ENCODE measurements around the gene MC5R.

The MC5R gene

GRCh38 chr18:13826209-13826608, 2.3 kb downstream of the MC5R start:
- H3K4me2 ChIP-seq (ENCODE audit: low read depth, low read length) = no peak overlapping the region
- no peaks in the 10 kb centered on the region for H3K36me3 ChIP-seq (replicated peaks; ENCODE audit: insufficient read depth, low read length)
- no peak for DNase-seq
- H3K9me2 ChIP-seq (replicated peaks; ENCODE audit: insufficient read depth, low read length) = no peaks in the 10 kb centered on the region
- no peaks in the 10 kb centered on the region for H3F3A ChIP-seq (ENCODE audit: insufficient read depth, low read length)
- no peak overlapping the region for H3K9ac ChIP-seq (ENCODE audit: low read length)
- TF ChIP-seq EZH2phosphoT487 (IDR thresholded peaks at IDR 0.05; ENCODE audit: low read length) (no peak), EZH2 (optimal IDR thresholded peaks at IDR 0.05; ENCODE audit: low read depth, low read length) (no peak)
- TF ChIP-seq, protein P1, sequence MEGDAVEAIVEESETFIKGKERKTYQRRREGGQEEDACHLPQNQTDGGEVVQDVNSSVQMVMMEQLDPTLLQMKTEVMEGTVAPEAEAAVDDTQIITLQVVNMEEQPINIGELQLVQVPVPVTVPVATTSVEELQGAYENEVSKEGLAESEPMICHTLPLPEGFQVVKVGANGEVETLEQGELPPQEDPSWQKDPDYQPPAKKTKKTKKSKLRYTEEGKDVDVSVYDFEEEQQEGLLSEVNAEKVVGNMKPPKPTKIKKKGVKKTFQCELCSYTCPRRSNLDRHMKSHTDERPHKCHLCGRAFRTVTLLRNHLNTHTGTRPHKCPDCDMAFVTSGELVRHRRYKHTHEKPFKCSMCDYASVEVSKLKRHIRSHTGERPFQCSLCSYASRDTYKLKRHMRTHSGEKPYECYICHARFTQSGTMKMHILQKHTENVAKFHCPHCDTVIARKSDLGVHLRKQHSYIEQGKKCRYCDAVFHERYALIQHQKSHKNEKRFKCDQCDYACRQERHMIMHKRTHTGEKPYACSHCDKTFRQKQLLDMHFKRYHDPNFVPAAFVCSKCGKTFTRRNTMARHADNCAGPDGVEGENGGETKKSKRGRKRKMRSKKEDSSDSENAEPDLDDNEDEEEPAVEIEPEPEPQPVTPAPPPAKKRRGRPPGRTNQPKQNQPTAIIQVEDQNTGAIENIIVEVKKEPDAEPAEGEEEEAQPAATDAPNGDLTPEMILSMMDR (IDR thresholded peaks at IDR 0.05; ENCODE audit: low read length) = no peak
- H3K4me3 ChIP-seq (ENCODE audit: low read length) = no peak overlapping the region
- H2AFZ ChIP-seq (ENCODE audit: low read length) = no peak overlapping the region
- no peaks in the 10 kb centered on the region for H3K79me2 ChIP-seq (ENCODE audit: low read length)
- no peaks in the 10 kb centered on the region for H3K27me3 ChIP-seq (replicated peaks; ENCODE audit: insufficient read depth, low read length)
- no peaks in the 10 kb centered on the region for H4K20me1 ChIP-seq (ENCODE audit: insufficient read depth, low read length)
- H3K4me1 ChIP-seq (ENCODE audit: low read length) = peaks cover 3% of the 10 kb centered on the region; the same call in 1 of the 2 replicates
- no peak overlapping the region for H3K27ac ChIP-seq (ENCODE audit: low read length)
- H3K9me3 ChIP-seq (replicated peaks; ENCODE audit: insufficient read depth, low read length) = no peaks in the 10 kb centered on the region

DNA sequence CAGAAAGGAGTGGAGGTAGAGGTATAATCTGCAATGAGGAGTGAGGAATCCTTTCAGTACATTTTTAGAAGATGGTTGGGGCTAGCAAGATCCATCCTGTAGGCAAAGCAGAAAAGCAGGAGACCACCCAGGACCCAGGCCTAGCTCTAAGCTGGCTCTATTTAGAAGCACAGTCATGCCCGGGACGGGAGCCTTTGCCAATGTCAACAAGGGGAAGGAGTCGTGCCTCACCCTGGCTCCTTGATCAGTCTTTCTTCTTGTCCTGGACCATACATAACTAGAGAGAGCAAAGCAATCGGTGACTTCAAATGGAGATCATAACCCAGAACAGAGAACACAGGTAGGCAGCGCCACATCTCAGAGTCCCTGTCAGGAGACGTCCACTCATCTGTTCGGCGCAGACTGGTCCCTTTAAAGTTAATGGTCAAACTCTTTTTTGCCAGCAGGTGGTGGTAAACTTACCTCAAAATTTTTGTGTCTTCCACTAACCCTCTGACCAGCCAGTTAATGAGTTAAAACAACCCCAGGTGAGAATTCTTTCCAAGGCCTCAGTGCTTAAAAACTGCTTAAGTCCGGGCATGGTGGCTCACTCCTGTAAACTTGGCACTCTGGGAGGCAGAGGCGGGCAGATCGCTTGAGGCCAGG, 8.0 kb downstream of the MC5R start:
- no peaks in the 10 kb centered on the region for H4K20me1 ChIP-seq (ENCODE audit: insufficient read depth, low read length)
- no peak overlapping the region for H3K27ac ChIP-seq (ENCODE audit: low read length)
- H3K9me2 ChIP-seq (replicated peaks; ENCODE audit: insufficient read depth, low read length) = no peaks in the 10 kb centered on the region
- TF ChIP-seq EZH2phosphoT487 (IDR thresholded peaks at IDR 0.05; ENCODE audit: low read length) = no peak
- no peak for TF ChIP-seq EZH2 (optimal IDR thresholded peaks at IDR 0.05; ENCODE audit: low read depth, low read length)
- TF ChIP-seq, protein P1 (IDR thresholded peaks at IDR 0.05; ENCODE audit: low read length) = no peak
- H3K36me3 ChIP-seq (replicated peaks; ENCODE audit: insufficient read depth, low read length) = no peaks in the 10 kb centered on the region
- no peaks in the 10 kb centered on the region for H3K9me3 ChIP-seq (replicated peaks; ENCODE audit: insufficient read depth, low read length)
- no peak overlapping the region for H3K4me2 ChIP-seq (ENCODE audit: low read depth, low read length)
- no peak overlapping the region for H3K9ac ChIP-seq (ENCODE audit: low read length)
- H2AFZ ChIP-seq (ENCODE audit: low read length) = no peak overlapping the region
- DNase-seq = no peak
- no peaks in the 10 kb centered on the region for H3F3A ChIP-seq (ENCODE audit: insufficient read depth, low read length)
- H3K27me3 ChIP-seq (replicated peaks; ENCODE audit: insufficient read depth, low read length) = no peaks in the 10 kb centered on the region
- no peaks in the 10 kb centered on the region for H3K79me2 ChIP-seq (ENCODE audit: low read length)
- no peak overlapping the region for H3K4me3 ChIP-seq (ENCODE audit: low read length)
- H3K4me1 ChIP-seq (ENCODE audit: low read length) = no peaks in the 10 kb centered on the region

DNA sequence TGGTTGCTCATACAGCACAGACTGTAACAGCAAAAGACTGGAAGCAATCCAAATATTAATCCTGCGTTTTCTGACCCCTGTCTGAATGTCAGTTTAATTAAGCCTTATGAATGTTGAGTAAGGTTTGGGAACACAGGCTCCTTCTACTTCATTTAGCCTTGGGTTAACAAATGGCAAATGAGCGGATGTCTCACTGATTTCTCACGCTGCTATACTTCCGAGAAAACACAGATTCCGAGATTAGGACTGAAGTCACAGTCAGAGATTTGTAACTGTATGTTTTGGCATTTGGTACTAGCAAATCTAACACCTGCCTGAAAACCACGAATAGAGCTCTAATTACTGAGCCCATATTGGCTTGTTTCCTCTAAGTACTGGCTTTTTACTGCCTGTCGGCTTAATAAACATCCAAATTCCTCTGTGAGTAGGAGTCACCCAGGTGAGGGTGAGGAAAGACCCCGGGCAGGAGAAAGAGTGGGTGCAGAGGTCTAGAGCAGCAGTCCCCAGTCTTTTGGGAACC, 10.6 kb downstream of the MC5R start:
- no peak overlapping the region for H3K4me3 ChIP-seq (ENCODE audit: low read length)
- TF ChIP-seq EZH2 (optimal IDR thresholded peaks at IDR 0.05; ENCODE audit: low read depth, low read length) (no peak), EZH2phosphoT487 (IDR thresholded peaks at IDR 0.05; ENCODE audit: low read length) (no peak)
- TF ChIP-seq, protein P1 (IDR thresholded peaks at IDR 0.05; ENCODE audit: low read length) = no peak

More for the DNA sequence above, 10.6 kb downstream of the MC5R start:
- no peak overlapping the region for H3K9ac ChIP-seq (ENCODE audit: low read length)
- no peaks in the 10 kb centered on the region for H3K4me1 ChIP-seq (ENCODE audit: low read length)
- H3K9me2 ChIP-seq (replicated peaks; ENCODE audit: insufficient read depth, low read length) = no peaks in the 10 kb centered on the region
- H3K27ac ChIP-seq (ENCODE audit: low read length) = no peak overlapping the region
- DNase-seq = no peak
- no peaks in the 10 kb centered on the region for H3K36me3 ChIP-seq (replicated peaks; ENCODE audit: insufficient read depth, low read length)
- H3K4me2 ChIP-seq (ENCODE audit: low read depth, low read length) = no peak overlapping the region
- no peaks in the 10 kb centered on the region for H3K79me2 ChIP-seq (ENCODE audit: low read length)
- no peaks in the 10 kb centered on the region for H4K20me1 ChIP-seq (ENCODE audit: insufficient read depth, low read length)
- no peaks in the 10 kb centered on the region for H3K27me3 ChIP-seq (replicated peaks; ENCODE audit: insufficient read depth, low read length)
- no peaks in the 10 kb centered on the region for H3F3A ChIP-seq (ENCODE audit: insufficient read depth, low read length)
- no peaks in the 10 kb centered on the region for H3K9me3 ChIP-seq (replicated peaks; ENCODE audit: insufficient read depth, low read length)
- H2AFZ ChIP-seq (ENCODE audit: low read length) = no peak overlapping the region
